HEK293 (cell line): ENCODE measurements around the gene DAGLB.

Source experiments
- CTCF ChIA-PET: fragments of 350-600 bp; formaldehyde crosslinking; extraction: SDS; loops from one replicate; lab custom pipeline; 2021; ENCODE audit warnings: antibody characterized with exemption; lab: Yijun Ruan, JAX
- POLR2A ChIA-PET: fragments of 300-600 bp; formaldehyde crosslinking; extraction: SDS; loops from one replicate; lab custom pipeline; 2020; ENCODE audit warnings: antibody characterized with exemption, inconsistent platforms; lab: Yijun Ruan, JAX
- H3K27ac ChIP-seq: fragments of 200-500 bp; sonication (Bioruptor generic); 2 replicates; pipeline ENCODE4 v1.5.1; 2014; ENCODE audit warnings: low read depth, low read length, control low read depth, inconsistent platforms; ENCODE audit errors: extremely low read depth
- H3K36me3 ChIP-seq, 2 experiments: fragments of 200-500 bp in 1 of 2; sonication (Bioruptor generic) in 1 of 2; 1 replicate in 1 of 2; 2 replicates in 1 of 2; pipeline ENCODE4 v1.5.1; 2014 to 2017; ENCODE audit warnings: inconsistent platforms in 2 of 2, low read length in 2 of 2; ENCODE audit not compliant: control insufficient read depth in 2 of 2, insufficient read depth in 1 of 2
- H3K4me1 ChIP-seq: fragments of 200-500 bp; sonication (Bioruptor generic); 2 replicates; pipeline ENCODE4 v1.5.1; 2014; ENCODE audit warnings: mild to moderate bottlenecking, low read length, inconsistent platforms; ENCODE audit not compliant: control insufficient read depth, insufficient read depth
- H3K4me3 ChIP-seq: 2 replicates; pipeline ENCODE4 v1.5.1; 2011; ENCODE audit warnings: low read depth, mild to moderate bottlenecking, control low read depth, low read length, moderate library complexity
- H3K9me3 ChIP-seq: fragments of 200-500 bp; sonication (Bioruptor generic); 2 replicates; pipeline ENCODE4 v1.5.1; 2014; ENCODE audit warnings: low read depth, low read length, inconsistent platforms; ENCODE audit not compliant: control insufficient read depth, insufficient read depth
- GLI4 ChIP-seq: fragments of 450-650 bp; formaldehyde crosslinking; IDR thresholded peaks from 2 replicates; pipeline ENCODE4 v1.5.1; 2016; ENCODE audit warnings: missing biosample characterization, missing genetic modification characterization
- HOXA7 ChIP-seq: sonication (generic); formaldehyde crosslinking; IDR thresholded peaks from 2 replicates; pipeline ENCODE4 v1.8.1; 2022; ENCODE audit warnings: missing genetic modification reagents, borderline replicate concordance
- HOXC10 ChIP-seq: sonication (generic); formaldehyde crosslinking; IDR thresholded peaks from 2 replicates; pipeline ENCODE4 v1.8.1; 2023; ENCODE audit warnings: mild to moderate bottlenecking, missing genetic modification reagents
- MYNN ChIP-seq: fragments of 450-650 bp; formaldehyde crosslinking; IDR thresholded peaks from 2 replicates; pipeline ENCODE4 v1.5.1; 2016; ENCODE audit warnings: missing biosample characterization, missing genetic modification characterization, borderline replicate concordance
- ZBTB48 ChIP-seq: fragments of 450-650 bp; formaldehyde crosslinking; IDR thresholded peaks from 2 replicates; pipeline ENCODE4 v1.5.1; 2016; ENCODE audit warnings: missing biosample characterization, missing genetic modification characterization
- ZNF112 ChIP-seq: fragments of 450-650 bp; formaldehyde crosslinking; IDR thresholded peaks from 2 replicates; pipeline ENCODE4 v1.5.0; 2017; ENCODE audit warnings: missing biosample characterization, missing genetic modification characterization
- ZNF114 ChIP-seq: fragments of 450-650 bp; formaldehyde crosslinking; IDR thresholded peaks from 2 replicates; pipeline ENCODE4 v1.5.0; 2017; ENCODE audit warnings: missing biosample characterization, missing genetic modification characterization
- ZNF202 ChIP-seq: fragments of 450-650 bp; formaldehyde crosslinking; IDR thresholded peaks from 2 replicates; pipeline ENCODE4 v1.5.1; 2016; ENCODE audit warnings: missing biosample characterization, missing genetic modification characterization, borderline replicate concordance
- ZNF366 ChIP-seq: fragments of 450-650 bp; formaldehyde crosslinking; conservative IDR thresholded peaks from 2 replicates; pipeline ENCODE4 v1.5.1; 2016; ENCODE audit warnings: missing biosample characterization, missing genetic modification characterization
- ZNF404 ChIP-seq: fragments of 450-650 bp; formaldehyde crosslinking; IDR thresholded peaks from 2 replicates; pipeline ENCODE4 v1.5.1; 2017; ENCODE audit warnings: missing biosample characterization, missing genetic modification characterization
- ZNF513 ChIP-seq: fragments of 450-650 bp; IDR thresholded peaks from 2 replicates; pipeline ENCODE4 v1.5.1; 2018; ENCODE audit warnings: missing biosample characterization, missing genetic modification characterization
- ZNF623 ChIP-seq: fragments of 450-650 bp; formaldehyde crosslinking; IDR thresholded peaks from 2 replicates; pipeline ENCODE4 v1.5.1; 2016; ENCODE audit warnings: missing biosample characterization, missing genetic modification characterization
- ZXDB ChIP-seq: fragments of 450-650 bp; formaldehyde crosslinking; IDR thresholded peaks from 2 replicates; pipeline ENCODE4 v1.5.1; 2016; ENCODE audit warnings: missing biosample characterization, missing genetic modification characterization
- TF ChIP-seq, protein P1 (sequence below): fragments of 450-650 bp; formaldehyde crosslinking; IDR thresholded peaks from 2 replicates; pipeline ENCODE4 v1.5.0; 2017; ENCODE audit warnings: missing biosample characterization, missing genetic modification characterization, borderline replicate concordance
- TF ChIP-seq, protein P2 (sequence below): fragments of 450-650 bp; formaldehyde crosslinking; IDR thresholded peaks from 2 replicates; pipeline ENCODE4 v1.5.1; 2016; ENCODE audit warnings: missing biosample characterization, missing genetic modification characterization

The DAGLB gene

GRCh38 chr7:6367701-6368211 is 80.0 kb downstream of the DAGLB start:
- no peaks in the 10 kb centered on the region for H3K36me3 ChIP-seq
- no peak overlapping the region for H3K4me3 ChIP-seq
- H3K9me3 ChIP-seq: no peaks in the 10 kb centered on the region
- ChIA-PET CTCF (interaction anchor here (1.4 kb wide), 1 partner anchor 18 kb away, joined by 4 read pairs; no protein-coding TSS in a partner anchor), POLR2A (no interaction called here)
- no peak for TF ChIP-seq ZNF513
- peak; percentile 46; the same call in 1 of the 2 replicates for TF ChIP-seq ZXDB
- TF ChIP-seq ZNF404 (tag by site-specific recombination): no peak
- no peaks in the 10 kb centered on the region for H3K4me1 ChIP-seq
- H3K27ac ChIP-seq: no peak overlapping the region

DNA sequence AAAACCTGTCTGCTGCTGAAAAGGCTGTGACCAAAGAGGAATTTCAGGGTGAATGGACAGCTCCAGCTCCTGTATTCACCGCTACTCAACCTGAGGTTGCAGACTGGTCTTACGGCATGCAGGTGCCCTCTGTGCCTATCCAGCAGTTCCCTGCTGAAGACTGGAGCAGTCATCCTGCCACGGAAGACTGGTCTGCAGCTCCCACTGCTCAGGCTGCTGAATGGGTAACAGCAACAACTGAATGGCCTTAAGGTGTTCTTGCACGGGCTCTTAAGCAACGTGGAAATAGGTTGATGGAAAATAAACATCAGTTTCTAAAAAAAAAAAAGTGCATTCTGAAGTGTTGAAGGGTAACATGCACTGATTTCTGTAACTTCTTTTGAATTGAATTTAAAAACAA is 82.3 kb downstream of the DAGLB start:
- CTCF ChIA-PET: no interaction called here
- TF ChIP-seq HOXA7 (CRISPR knock-in tag): no peak
- TF ChIP-seq HOXC10 (CRISPR knock-in tag): no peak
- no peak for TF ChIP-seq ZBTB48
- no peak for TF ChIP-seq ZNF202 (tag by site-specific recombination)
- TF ChIP-seq GLI4 (tag by site-specific recombination): no peak
- TF ChIP-seq ZNF366 (tag by site-specific recombination): no peak
- TF ChIP-seq ZNF112 (tag by site-specific recombination): no peak
- TF ChIP-seq ZNF114: no peak
- Histone ChIP-seq H3K4me3 (no peak overlapping the region), H3K27ac (no peak overlapping the region), H3K36me3 (no peaks in the 10 kb centered on the region), H3K4me1 (no peaks in the 10 kb centered on the region), H3K9me3 (no peaks in the 10 kb centered on the region)
- POLR2A ChIA-PET: no interaction called here

DNA sequence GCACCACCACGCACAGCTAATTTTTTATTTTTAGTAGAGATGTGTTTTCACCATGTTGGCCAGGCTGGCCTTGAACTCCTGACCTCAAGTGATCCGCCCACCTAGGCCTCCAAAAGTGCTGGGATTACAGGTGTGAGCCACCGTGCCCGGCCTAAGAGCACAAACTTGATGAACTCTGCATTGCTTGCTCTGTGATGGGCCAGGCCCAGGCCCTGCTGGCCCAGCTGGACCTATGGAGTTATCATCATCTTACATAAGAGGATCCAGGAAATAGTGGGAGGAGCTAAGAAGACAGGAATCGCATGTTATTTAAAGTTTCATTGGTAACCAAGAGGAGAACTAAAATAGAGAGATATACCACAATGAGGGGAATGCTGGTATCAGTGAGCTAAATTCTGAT is 86.9 kb downstream of the DAGLB start:
- H3K9me3 ChIP-seq: no peaks in the 10 kb centered on the region
- TF ChIP-seq, protein P1, sequence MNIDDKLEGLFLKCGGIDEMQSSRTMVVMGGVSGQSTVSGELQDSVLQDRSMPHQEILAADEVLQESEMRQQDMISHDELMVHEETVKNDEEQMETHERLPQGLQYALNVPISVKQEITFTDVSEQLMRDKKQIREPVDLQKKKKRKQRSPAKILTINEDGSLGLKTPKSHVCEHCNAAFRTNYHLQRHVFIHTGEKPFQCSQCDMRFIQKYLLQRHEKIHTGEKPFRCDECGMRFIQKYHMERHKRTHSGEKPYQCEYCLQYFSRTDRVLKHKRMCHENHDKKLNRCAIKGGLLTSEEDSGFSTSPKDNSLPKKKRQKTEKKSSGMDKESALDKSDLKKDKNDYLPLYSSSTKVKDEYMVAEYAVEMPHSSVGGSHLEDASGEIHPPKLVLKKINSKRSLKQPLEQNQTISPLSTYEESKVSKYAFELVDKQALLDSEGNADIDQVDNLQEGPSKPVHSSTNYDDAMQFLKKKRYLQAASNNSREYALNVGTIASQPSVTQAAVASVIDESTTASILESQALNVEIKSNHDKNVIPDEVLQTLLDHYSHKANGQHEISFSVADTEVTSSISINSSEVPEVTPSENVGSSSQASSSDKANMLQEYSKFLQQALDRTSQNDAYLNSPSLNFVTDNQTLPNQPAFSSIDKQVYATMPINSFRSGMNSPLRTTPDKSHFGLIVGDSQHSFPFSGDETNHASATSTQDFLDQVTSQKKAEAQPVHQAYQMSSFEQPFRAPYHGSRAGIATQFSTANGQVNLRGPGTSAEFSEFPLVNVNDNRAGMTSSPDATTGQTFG (tag by site-specific recombination): no peak
- TF ChIP-seq, protein P2, sequence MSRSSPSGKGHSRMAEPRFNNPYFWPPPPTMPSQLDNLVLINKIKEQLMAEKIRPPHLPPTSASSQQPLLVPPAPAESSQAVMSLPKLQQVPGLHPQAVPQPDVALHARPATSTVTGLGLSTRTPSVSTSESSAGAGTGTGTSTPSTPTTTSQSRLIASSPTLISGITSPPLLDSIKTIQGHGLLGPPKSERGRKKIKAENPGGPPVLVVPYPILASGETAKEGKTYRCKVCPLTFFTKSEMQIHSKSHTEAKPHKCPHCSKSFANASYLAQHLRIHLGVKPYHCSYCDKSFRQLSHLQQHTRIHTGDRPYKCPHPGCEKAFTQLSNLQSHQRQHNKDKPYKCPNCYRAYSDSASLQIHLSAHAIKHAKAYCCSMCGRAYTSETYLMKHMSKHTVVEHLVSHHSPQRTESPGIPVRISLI (tag by site-specific recombination): no peak
- no peak for TF ChIP-seq ZNF623 (tag by site-specific recombination)
- no peak for TF ChIP-seq MYNN (tag by site-specific recombination)
- TF ChIP-seq, all 188 proteins: peak for 0
- Histone ChIP-seq H3K27ac (no peak overlapping the region), H3K4me3 (no peak overlapping the region), H3K36me3 (no peaks in the 10 kb centered on the region), H3K4me1 (no peaks in the 10 kb centered on the region)
- POLR2A ChIA-PET: no interaction called here
- CTCF ChIA-PET: interaction anchor here (1.2 to 3.6 kb wide), 2 partner anchors 11 to 17 kb away, joined by 4 to 21 read pairs; no protein-coding TSS in a partner anchor
